Measurements from ENCODE around the gene IL16.

The IL16 gene

DNA sequence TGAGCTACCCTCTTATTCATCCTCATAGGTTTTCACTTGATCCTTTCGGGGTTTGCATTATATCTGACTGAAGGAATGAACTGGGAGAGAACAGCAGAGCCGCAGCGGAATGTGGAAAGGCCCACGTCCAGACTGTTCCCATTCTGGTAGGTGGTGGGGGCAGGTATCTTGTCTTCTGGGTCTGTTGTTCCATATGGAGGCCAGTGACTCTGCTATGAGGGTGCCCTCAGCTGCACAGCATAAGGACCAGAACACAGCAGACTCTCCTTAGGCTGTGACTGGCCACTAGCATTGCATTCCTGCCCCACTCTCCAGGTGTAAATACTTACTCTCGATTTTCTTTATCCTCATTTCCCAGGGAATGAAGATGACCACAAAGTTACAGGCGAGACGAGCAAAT, 165.2 kb downstream of the IL16 start:
- DNase-seq (ENCODE audit: low read depth in 2 of 2, low spot score in 1 of 2): no peak

DNA sequence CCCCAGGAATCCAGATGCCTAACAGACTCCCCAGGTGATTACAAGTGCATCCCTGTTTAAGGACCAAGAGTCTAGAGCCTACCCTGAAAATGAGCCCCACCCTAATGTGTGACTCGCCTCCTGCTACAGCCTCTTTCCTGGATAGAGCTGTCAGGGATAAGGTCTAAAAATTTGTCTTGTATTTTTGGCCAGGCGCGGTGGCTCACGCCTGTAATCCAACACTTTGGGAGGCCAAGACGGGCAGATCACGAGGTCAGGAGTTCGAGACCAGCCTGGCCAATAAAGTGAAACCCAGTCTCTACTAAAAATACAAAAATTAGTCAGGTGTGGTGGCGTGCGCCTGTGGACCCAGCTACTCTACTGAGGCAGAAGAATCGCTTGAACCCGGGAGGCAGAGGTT, 166.1 kb downstream of the IL16 start:
- DNase-seq (ENCODE audit: low read depth in 2 of 2, low spot score in 1 of 2): no peak

DNA sequence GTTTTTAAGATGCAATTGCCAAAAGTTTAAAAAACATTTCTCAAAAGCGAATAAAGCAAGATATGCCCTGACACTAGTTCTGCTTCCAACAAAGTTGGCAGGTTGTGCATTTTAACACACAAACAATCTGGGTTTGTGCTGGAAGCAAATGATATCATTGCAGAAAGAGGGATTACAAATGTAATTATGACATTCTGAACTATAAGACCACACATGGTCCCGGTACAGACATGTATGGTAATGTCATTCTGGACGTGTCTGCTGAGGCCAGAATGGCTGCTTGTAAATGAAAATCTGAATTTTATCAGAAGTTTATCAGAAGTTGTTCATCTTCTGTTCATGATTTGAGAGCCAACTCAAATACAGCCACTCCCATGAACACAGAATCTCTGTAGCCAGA, 166.6 kb downstream of the IL16 start:
- DNase-seq (ENCODE audit: low read depth in 2 of 2, low spot score in 1 of 2): no peak

All from stimulated activated CD8-positive, alpha-beta memory T cell treated with anti-CD3 and anti-CD28 coated beads, Interleukin-4, amount 100 ng/mL, for 1 hour (primary cell).